A549 (cell line): Measurements from ENCODE around the gene XYLB. TPM values are rescaled to one million over a fixed set of nuclear protein-coding genes. Genes with fewer than 3 reads are reported as not detected.

Source experiments
- ATAC-seq, 2 experiments: fragments of 200-7000 bp in 1 of 2; fragments of >200 bp in 1 of 2; cut with Nextera tagmentation in 1 of 2; cut with Tn5 transposase in 1 of 2; 3 replicates each; pipeline versions ENCODE4 v1.8.0 to v1.9.1; 2018 to 2020; ENCODE audit warnings: mild to moderate bottlenecking in 1 of 2, moderate library complexity in 1 of 2
- CTCF ChIA-PET: fragments of 300-600 bp; sonication (Branson Sonifier 250); formaldehyde crosslinking; extraction: SDS; loops from one replicate; lab custom pipeline; 2021; ENCODE audit warnings: antibody characterized with exemption, inconsistent platforms; lab: Yijun Ruan, JAX
- POLR2A ChIA-PET: fragments of 350-600 bp; formaldehyde crosslinking; extraction: SDS; loops from one replicate; lab custom pipeline; 2021; ENCODE audit warnings: antibody characterized with exemption, inconsistent platforms; lab: Yijun Ruan, JAX
- DNase-seq, 2 experiments: peaks; one replicate each; pipeline versions ENCODE4 v3.0.0 to v3.0.0-alpha.2; 2011 to 2016; ENCODE audit warnings: low read depth in 1 of 2, low spot score in 1 of 2
- FAIRE-seq: peaks from 2 replicates; lab custom pipeline; 2011; peaks lifted over from hg19 to GRCh38; lab: Jason Lieb, UNC
- H3K27ac ChIP-seq, 2 experiments: fragments of >200 bp; sonication (Bioruptor Twin); formaldehyde crosslinking; 3 replicates each; pipeline ENCODE4 v1.5.1; 2016 to 2017
- H3K4me1 ChIP-seq: fragments of >200 bp; sonication (Bioruptor Twin); formaldehyde crosslinking; 3 replicates; pipeline ENCODE4 v1.6.1; 2016
- H3K4me2 ChIP-seq: fragments of >200 bp; sonication (Bioruptor Twin); formaldehyde crosslinking; 3 replicates; pipeline ENCODE4 v1.6.1; 2016
- H3K4me3 ChIP-seq: fragments of >200 bp; sonication (Bioruptor Twin); formaldehyde crosslinking; 3 replicates; pipeline ENCODE4 v1.5.1; 2016
- H3K9me3 ChIP-seq: fragments of >200 bp; sonication (Bioruptor Twin); formaldehyde crosslinking; 3 replicates; pipeline ENCODE4 v1.6.1; 2016
- BCL3 ChIP-seq: fragments of >200 bp; sonication (Bioruptor Twin); formaldehyde crosslinking; IDR thresholded peaks from 3 replicates; pipeline ENCODE4 v1.6.1; 2016
- CBX2 ChIP-seq: fragments of 200-600 bp; sonication (generic); IDR thresholded peaks from 2 replicates; pipeline ENCODE4 v1.6.1; 2016; ENCODE audit warnings: low read depth, mild to moderate bottlenecking, borderline replicate concordance
- CEBPB ChIP-seq, 2 experiments: fragments of >200 bp in 1 of 2; sonication (Bioruptor Twin) in 1 of 2; formaldehyde crosslinking in 1 of 2; IDR thresholded peaks; 2 replicates each; pipeline ENCODE4 v1.6.1; 2012 to 2016
- CHD4 ChIP-seq: fragments of 200-600 bp; sonication (generic); IDR thresholded peaks from 2 replicates; pipeline ENCODE4 v1.6.1; 2016; ENCODE audit warnings: antibody characterized with exemption, mild to moderate bottlenecking, borderline replicate concordance
- EHF ChIP-seq: fragments of 250-450 bp; sonication (Bioruptor Pico); IDR thresholded peaks from 2 replicates; pipeline ENCODE4 v1.5.0; 2020; ENCODE audit warnings: mild to moderate bottlenecking
- EHMT2 ChIP-seq: fragments of 200-600 bp; sonication (generic); IDR thresholded peaks from 2 replicates; pipeline ENCODE4 v1.6.1; 2016; ENCODE audit warnings: antibody characterized with exemption, low read depth, mild to moderate bottlenecking, moderate library complexity
- ESRRA ChIP-seq: fragments of 150-350 bp; IDR thresholded peaks from 2 replicates; pipeline ENCODE4 v1.6.1; 2014; ENCODE audit warnings: mild to moderate bottlenecking, low read length, borderline replicate concordance
- FOXS1 ChIP-seq: fragments of 250-450 bp; sonication (Bioruptor Pico); IDR thresholded peaks from 2 replicates; pipeline ENCODE4 v1.5.0; 2020; ENCODE audit warnings: mild to moderate bottlenecking, moderate library complexity
- GATA3 ChIP-seq: IDR thresholded peaks from 2 replicates; pipeline ENCODE4 v1.6.1; 2012; ENCODE audit warnings: borderline replicate concordance
- HDAC2 ChIP-seq: fragments of 200-600 bp; sonication (generic); IDR thresholded peaks from 2 replicates; pipeline ENCODE4 v1.6.1; 2016
- HEYL ChIP-seq: fragments of 250-450 bp; sonication (Bioruptor Pico); IDR thresholded peaks from 2 replicates; pipeline ENCODE4 v1.8.0; 2021; ENCODE audit warnings: mild to moderate bottlenecking, moderate library complexity
- KDM1A ChIP-seq: fragments of 200-600 bp; sonication (generic); IDR thresholded peaks from 2 replicates; pipeline ENCODE4 v1.6.1; 2016; ENCODE audit warnings: low read depth, mild to moderate bottlenecking
- KDM5A ChIP-seq: fragments of 200-600 bp; sonication (generic); IDR thresholded peaks from 2 replicates; pipeline ENCODE4 v1.6.1; 2016; ENCODE audit warnings: antibody characterized with exemption, mild to moderate bottlenecking
- MAFK ChIP-seq: fragments of 450-650 bp; IDR thresholded peaks from 2 replicates; pipeline ENCODE4 v1.6.1; 2014; ENCODE audit not compliant: partially characterized antibody
- MYC ChIP-seq: IDR thresholded peaks from 2 replicates; pipeline ENCODE4 v1.6.1; 2012; ENCODE audit warnings: mild to moderate bottlenecking, inconsistent platforms, low read length, improper control_type of control experiment, borderline replicate concordance
- POLR2AphosphoS2 ChIP-seq: conservative IDR thresholded peaks from 2 replicates; pipeline ENCODE4 v1.6.1; 2012; ENCODE audit warnings: low read length, improper control_type of control experiment, inconsistent platforms
- RAD21 ChIP-seq, 2 experiments: fragments of >200 bp in 1 of 2; sonication (Bioruptor Twin) in 1 of 2; formaldehyde crosslinking in 1 of 2; IDR thresholded peaks in 1 of 2; conservative IDR thresholded peaks in 1 of 2; 2 replicates in 1 of 2; 3 replicates in 1 of 2; pipeline ENCODE4 v1.6.1; 2012 to 2018; ENCODE audit warnings: inconsistent platforms in 1 of 2
- RARB ChIP-seq: fragments of 250-450 bp; sonication (Bioruptor Pico); IDR thresholded peaks from 2 replicates; pipeline ENCODE4 v1.8.0; 2021; ENCODE audit warnings: mild to moderate bottlenecking, moderate library complexity
- RFX5 ChIP-seq: fragments of 450-650 bp; IDR thresholded peaks from 2 replicates; pipeline ENCODE4 v1.7.1; 2014; ENCODE audit warnings: antibody characterized with exemption, mild to moderate bottlenecking, moderate library complexity
- TP53 ChIP-seq: fragments of 250-450 bp; sonication (Bioruptor Pico); IDR thresholded peaks from 2 replicates; pipeline ENCODE4 v1.5.0; 2021; ENCODE audit warnings: mild to moderate bottlenecking, moderate library complexity
- ZFP36 ChIP-seq: fragments of 450-650 bp; IDR thresholded peaks from 2 replicates; pipeline ENCODE4 v1.6.1; 2014; ENCODE audit warnings: borderline replicate concordance; ENCODE audit not compliant: partially characterized antibody
- ZNF302 ChIP-seq: fragments of 250-450 bp; sonication (Bioruptor Pico); IDR thresholded peaks from 2 replicates; pipeline ENCODE4 v1.9.0; 2021; ENCODE audit warnings: inconsistent platforms, mild to moderate bottlenecking, moderate library complexity
- WGBS: methylation state at CpG from one replicate; pipeline ENCODE4 v1.1.6; 2017; ENCODE audit errors: missing lambda C conversion rate; 5-methylcytosine and 5-hydroxymethylcytosine counted together
- polyA plus RNA-seq, 4 experiments: library from polyadenylated mRNA; depleted of rRNA in 3 of 4; stranded (reverse); fragments of >200 nt; fragmentation: RNase III in 1 of 4; extraction: RNeasy Plus Mini Kit Qiagen cat#74134 plus additional on column Dnase treatment in 1 of 4; gene quantifications; 2 replicates in 3 of 4; 3 replicates in 1 of 4; pipeline ENCODE4 v1.2.3, GENCODE V29; 2011 to 2017
- TF ChIP-seq, protein P1 (sequence below): fragments of >200 bp; sonication (Bioruptor Twin); formaldehyde crosslinking; IDR thresholded peaks from 3 replicates; pipeline ENCODE4 v1.5.1; 2016
- TF ChIP-seq, protein P2 (sequence below): fragments of 450-650 bp; IDR thresholded peaks from 2 replicates; pipeline ENCODE4 v1.6.1; 2014; ENCODE audit warnings: antibody characterized with exemption
- TF ChIP-seq, protein P3 (sequence below): IDR thresholded peaks from 2 replicates; pipeline ENCODE4 v1.6.1; 2012; ENCODE audit warnings: low read depth, borderline replicate concordance
- TF ChIP-seq, protein P4 (sequence below): fragments of 250-450 bp; sonication (Bioruptor Pico); IDR thresholded peaks from 2 replicates; pipeline ENCODE4 v1.5.0; 2020; ENCODE audit warnings: low read depth, mild to moderate bottlenecking, moderate library complexity

The XYLB gene
- polyA plus RNA-seq, 2 of the 4 experiments (the other 2 are of a cell fraction), result 4.9 to 5.4 TPM

DNA sequence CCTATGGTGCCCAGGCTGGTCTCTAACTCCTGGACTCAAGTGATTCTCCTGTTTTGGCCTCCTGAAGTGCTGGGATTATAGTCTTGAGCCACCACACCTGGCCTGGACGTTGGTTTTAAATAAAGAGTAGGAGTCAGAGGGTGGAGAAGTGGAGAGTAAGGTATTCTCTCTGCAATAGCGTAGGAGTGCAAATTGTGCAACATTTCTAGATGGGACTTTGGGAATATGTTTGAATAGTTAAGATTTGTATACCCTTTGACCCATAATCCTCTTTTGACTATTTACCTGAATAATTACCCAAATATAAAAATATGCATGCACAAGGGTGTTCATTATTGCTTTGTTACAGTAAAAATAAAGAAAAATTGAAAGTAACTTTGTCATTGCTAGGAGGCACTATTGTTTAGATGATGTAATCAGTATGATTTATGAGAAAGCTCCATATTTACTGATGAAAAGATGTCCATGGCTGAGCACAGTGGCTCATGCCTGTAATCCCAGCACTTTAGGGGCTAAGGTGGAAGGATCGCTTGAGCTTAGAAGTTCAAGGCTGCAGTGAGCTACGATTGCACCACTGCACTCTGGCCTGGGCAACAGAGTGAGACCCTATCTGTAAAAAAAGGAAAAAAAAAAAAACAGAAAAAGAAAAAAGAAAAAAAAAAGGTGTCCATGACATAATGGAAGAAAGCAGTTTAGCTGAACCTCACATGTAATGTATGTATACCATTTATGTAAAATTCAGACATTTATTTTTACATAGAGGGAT lies 15.1 kb upstream of the XYLB start (continued):
- no peak for TF ChIP-seq MYC
- TF ChIP-seq EHMT2, result no peak
- no peak for TF ChIP-seq CBX2
- TF ChIP-seq POLR2AphosphoS2, result no peak
- TF ChIP-seq HDAC2, result no peak
- no peak for TF ChIP-seq TP53
- TF ChIP-seq, protein P1, sequence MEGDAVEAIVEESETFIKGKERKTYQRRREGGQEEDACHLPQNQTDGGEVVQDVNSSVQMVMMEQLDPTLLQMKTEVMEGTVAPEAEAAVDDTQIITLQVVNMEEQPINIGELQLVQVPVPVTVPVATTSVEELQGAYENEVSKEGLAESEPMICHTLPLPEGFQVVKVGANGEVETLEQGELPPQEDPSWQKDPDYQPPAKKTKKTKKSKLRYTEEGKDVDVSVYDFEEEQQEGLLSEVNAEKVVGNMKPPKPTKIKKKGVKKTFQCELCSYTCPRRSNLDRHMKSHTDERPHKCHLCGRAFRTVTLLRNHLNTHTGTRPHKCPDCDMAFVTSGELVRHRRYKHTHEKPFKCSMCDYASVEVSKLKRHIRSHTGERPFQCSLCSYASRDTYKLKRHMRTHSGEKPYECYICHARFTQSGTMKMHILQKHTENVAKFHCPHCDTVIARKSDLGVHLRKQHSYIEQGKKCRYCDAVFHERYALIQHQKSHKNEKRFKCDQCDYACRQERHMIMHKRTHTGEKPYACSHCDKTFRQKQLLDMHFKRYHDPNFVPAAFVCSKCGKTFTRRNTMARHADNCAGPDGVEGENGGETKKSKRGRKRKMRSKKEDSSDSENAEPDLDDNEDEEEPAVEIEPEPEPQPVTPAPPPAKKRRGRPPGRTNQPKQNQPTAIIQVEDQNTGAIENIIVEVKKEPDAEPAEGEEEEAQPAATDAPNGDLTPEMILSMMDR, result no peak

- FAIRE-seq (no peak), ATAC-seq (no peak), DNase-seq (no peak)
- ChIA-PET POLR2A (no interaction called here), CTCF (interaction anchor here (0.6 to 0.7 kb wide), 4 partner anchors 14 to 511 kb away, joined by 3 to 5 read pairs (median 3); partner anchors contain the start of gene XYLB)
- Histone ChIP-seq H3K9me3 (peaks cover 8% of the 10 kb centered on the region; the same call in 2 of the 3 replicates), H3K4me1 (peaks cover 5% of the 10 kb centered on the region; the same call in 1 of the 3 replicates), H3K4me2 (no peak overlapping the region), H3K4me3 (no peak overlapping the region), H3K27ac (no peak overlapping the region)
- 30% methylated on average over 3 of the region's 3 CpGs for WGBS
- no peak for TF ChIP-seq BCL3
- TF ChIP-seq KDM1A, result no peak
- TF ChIP-seq FOXS1, result no peak
- no peak for TF ChIP-seq RARB (CRISPR knock-in tag)
- no peak for TF ChIP-seq EHF (CRISPR knock-in tag)
- no peak for TF ChIP-seq KDM5A
- TF ChIP-seq ESRRA, result no peak
- TF ChIP-seq GATA3, result no peak
- no peak for TF ChIP-seq HEYL (CRISPR knock-in tag)
- no peak for TF ChIP-seq CHD4
- TF ChIP-seq ZFP36, result no peak
- no peak for TF ChIP-seq CEBPB (IDR thresholded peaks at IDR 0.05)
- TF ChIP-seq, protein P2, sequence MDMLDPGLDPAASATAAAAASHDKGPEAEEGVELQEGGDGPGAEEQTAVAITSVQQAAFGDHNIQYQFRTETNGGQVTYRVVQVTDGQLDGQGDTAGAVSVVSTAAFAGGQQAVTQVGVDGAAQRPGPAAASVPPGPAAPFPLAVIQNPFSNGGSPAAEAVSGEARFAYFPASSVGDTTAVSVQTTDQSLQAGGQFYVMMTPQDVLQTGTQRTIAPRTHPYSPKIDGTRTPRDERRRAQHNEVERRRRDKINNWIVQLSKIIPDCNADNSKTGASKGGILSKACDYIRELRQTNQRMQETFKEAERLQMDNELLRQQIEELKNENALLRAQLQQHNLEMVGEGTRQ, result no peak
- TF ChIP-seq, protein P3, sequence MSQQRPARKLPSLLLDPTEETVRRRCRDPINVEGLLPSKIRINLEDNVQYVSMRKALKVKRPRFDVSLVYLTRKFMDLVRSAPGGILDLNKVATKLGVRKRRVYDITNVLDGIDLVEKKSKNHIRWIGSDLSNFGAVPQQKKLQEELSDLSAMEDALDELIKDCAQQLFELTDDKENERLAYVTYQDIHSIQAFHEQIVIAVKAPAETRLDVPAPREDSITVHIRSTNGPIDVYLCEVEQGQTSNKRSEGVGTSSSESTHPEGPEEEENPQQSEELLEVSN, result no peak
- no peak for TF ChIP-seq RFX5
- no peak for TF ChIP-seq ZNF302 (CRISPR knock-in tag)
- TF ChIP-seq, protein P4, sequence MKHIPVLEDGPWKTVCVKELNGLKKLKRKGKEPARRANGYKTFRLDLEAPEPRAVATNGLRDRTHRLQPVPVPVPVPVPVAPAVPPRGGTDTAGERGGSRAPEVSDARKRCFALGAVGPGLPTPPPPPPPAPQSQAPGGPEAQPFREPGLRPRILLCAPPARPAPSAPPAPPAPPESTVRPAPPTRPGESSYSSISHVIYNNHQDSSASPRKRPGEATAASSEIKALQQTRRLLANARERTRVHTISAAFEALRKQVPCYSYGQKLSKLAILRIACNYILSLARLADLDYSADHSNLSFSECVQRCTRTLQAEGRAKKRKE (CRISPR knock-in tag), result no peak
- no peak for TF ChIP-seq HDAC2
- no peak for TF ChIP-seq MAFK
- no peak for TF ChIP-seq RAD21 (conservative IDR thresholded peaks at IDR 0.05 in 1 of 2, IDR thresholded peaks at IDR 0.05 in 1 of 2)
Measured at GRCh38 chr3:38332201-38332600, 14.4 kb upstream of the XYLB start.
